ENCODE data around the gene GCDH.
A peak's percentile ranks its signal among the peaks of the same experiment; 100 is the strongest.

Gene GCDH

GRCh38 chr19:12891553-12892021 is 627 bp downstream of the GCDH start:
- no peak for DNase-seq (ENCODE audit: low read depth)
- no peak for TF ChIP-seq CTCF (conservative IDR thresholded peaks at IDR 0.05; ENCODE audit: control insufficient read depth, insufficient read depth, low read depth, low read length)
- H3K4me3 ChIP-seq (ENCODE audit: control insufficient read depth, low read depth, low read length), result peak overlapping the region; percentile 88

GRCh38 chr19:12893582-12893981 is 2.6 kb downstream of the GCDH start:
- no peak overlapping the region for H3K4me3 ChIP-seq (ENCODE audit: control insufficient read depth, low read depth, low read length)
- no peak for TF ChIP-seq CTCF (conservative IDR thresholded peaks at IDR 0.05; ENCODE audit: control insufficient read depth, insufficient read depth, low read depth, low read length)
- no peak for DNase-seq (ENCODE audit: low read depth)

- DNase-seq (ENCODE audit: low read depth), result no peak
- no peak overlapping the region for H3K4me3 ChIP-seq (ENCODE audit: control insufficient read depth, low read depth, low read length)
- no peak for TF ChIP-seq CTCF (conservative IDR thresholded peaks at IDR 0.05; ENCODE audit: control insufficient read depth, insufficient read depth, low read depth, low read length)
Observed at GRCh38 chr19:12896460-12896859, 5.5 kb downstream of the GCDH start.

GRCh38 chr19:12899891-12900518 is 9.0 kb downstream of the GCDH start:
- H3K4me3 ChIP-seq (ENCODE audit: control insufficient read depth, low read depth, low read length), result no peak overlapping the region
- TF ChIP-seq CTCF (conservative IDR thresholded peaks at IDR 0.05; ENCODE audit: control insufficient read depth, insufficient read depth, low read depth, low read length), result no peak
- no peak for DNase-seq (ENCODE audit: low read depth)

- TF ChIP-seq CTCF (conservative IDR thresholded peaks at IDR 0.05; ENCODE audit: control insufficient read depth, insufficient read depth, low read depth, low read length), result no peak
- no peak for DNase-seq (ENCODE audit: low read depth)
- H3K4me3 ChIP-seq (ENCODE audit: control insufficient read depth, low read depth, low read length), result no peak overlapping the region
Observed at GRCh38 chr19:12907166-12907565, 16.2 kb downstream of the GCDH start.

GRCh38 chr19:12912571-12912970 is 21.6 kb downstream of the GCDH start:
- no peak for DNase-seq (ENCODE audit: low read depth)
- no peak for TF ChIP-seq CTCF (conservative IDR thresholded peaks at IDR 0.05; ENCODE audit: control insufficient read depth, insufficient read depth, low read depth, low read length)
- no peak overlapping the region for H3K4me3 ChIP-seq (ENCODE audit: control insufficient read depth, low read depth, low read length)
